HG02759 (cell line): ENCODE data around the gene SUV39H1.

Experiments
- ATAC-seq: cut with Tn5 transposase; IDR thresholded peaks from one replicate; pipeline ENCODE4 v1.9.1; 2021; ENCODE audit warnings: mild to moderate bottlenecking, moderate library complexity; ENCODE audit not compliant: unreplicated experiment

Gene SUV39H1

DNA sequence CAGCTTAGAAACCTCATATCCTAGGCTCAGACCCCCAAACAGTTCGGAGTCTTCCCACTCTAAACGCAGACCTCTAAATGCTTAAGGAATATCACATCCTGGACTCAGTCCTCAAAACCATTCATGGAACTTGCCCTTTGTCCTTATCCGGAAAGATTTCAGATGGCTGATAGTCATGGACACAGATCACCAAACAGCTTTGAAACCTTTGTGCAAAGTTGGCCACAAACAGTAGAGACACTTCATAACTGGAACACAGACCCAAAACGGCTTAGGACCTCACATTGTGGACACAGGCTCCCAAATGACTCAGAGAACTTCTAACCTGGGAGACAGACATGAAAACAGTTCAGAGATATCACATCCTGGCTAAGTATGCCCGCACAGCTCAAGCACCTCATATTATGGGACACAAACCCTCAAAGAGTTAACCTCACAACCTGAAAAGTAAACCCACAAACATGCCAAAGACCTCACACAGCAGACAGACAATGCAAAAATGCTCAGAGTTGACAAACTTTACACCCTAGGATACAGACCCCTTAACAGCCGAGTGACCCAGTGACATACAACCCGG, 15.5 kb downstream of the SUV39H1 start:
- ATAC-seq = no peak

DNA sequence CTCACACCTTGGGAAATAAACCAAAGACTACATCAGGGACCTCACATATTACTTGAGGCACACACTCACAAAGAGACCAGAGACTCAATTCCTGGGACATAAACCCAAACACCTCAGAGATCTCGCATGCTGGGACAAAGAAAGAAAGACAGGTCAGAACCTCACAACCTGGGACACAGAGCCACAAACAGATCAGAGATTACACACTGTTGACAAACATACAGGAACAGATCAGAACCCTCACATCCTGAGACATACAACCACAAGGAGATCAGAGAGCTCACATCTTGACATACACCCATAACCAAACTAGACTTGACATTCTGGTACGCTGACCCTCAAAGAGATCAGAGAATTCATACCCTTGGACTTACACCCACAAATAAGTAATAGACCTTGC, 17.3 kb downstream of the SUV39H1 start:
- ATAC-seq = no peak

- no peak for ATAC-seq
Measured at GRCh38 chrX:48714573-48714972, 18.0 kb downstream of the SUV39H1 start.

DNA sequence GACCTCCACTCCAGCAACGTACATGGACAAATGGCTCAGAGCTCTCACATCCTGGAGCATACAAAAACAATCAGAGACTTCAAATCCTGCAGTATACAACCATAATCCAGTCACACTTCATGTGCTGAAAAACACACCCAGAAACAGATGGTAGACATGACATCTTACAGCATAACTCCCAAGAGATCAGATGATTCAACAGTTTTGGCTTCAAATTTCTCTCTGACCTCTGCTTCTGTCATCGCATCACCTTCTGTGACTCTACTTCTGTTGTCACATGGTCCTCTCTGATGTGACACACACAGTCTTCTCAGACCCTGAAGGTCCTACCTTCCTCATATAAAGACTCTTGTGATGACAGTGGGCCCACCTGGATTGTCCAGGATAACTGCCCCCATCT, 18.5 kb downstream of the SUV39H1 start:
- no peak for ATAC-seq

DNA sequence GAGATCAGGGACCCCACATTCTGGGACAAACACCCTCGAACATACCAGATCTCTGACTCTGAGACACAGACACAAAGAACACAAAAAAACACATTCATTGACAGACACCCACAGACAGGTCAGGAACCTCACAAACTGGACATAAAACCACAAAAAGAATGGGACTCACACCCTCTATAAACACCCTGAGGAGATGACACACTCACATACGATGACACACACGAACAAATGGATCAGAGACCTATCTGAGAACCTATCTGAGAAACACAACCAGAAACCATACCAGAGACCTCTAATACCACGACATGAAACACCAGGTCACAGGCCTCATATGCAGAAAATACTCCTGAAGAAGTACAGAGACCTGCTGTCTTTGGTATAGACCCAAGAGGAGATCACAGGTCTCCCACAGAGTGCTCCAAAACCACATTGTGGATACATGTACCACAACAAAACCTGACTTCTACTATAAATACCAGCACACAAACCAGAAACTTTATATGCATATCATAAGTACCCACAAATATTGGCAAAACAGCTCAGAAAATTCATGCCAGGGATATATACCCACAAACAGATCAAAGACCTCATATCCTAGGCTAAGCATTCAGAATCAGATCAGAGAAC, 19.5 kb downstream of the SUV39H1 start:
- ATAC-seq = no peak

DNA sequence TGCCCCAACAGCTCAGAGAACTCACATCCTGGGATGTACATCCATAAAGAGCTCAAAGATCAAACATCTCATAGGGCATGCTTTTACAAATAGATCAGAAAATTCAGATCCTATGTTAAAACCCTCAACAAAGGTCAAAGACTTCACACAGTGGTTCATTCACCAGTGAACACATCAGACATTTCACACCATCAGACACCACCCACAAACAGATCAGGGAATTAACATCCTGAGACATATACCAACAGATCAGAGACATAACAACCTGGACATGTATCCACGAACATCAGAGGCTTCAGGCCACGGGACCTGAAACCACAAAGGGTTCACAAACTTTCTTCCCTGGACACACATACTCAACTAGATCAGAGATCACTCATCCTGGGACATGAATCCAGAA, 23.4 kb downstream of the SUV39H1 start:
- ATAC-seq = no peak

DNA sequence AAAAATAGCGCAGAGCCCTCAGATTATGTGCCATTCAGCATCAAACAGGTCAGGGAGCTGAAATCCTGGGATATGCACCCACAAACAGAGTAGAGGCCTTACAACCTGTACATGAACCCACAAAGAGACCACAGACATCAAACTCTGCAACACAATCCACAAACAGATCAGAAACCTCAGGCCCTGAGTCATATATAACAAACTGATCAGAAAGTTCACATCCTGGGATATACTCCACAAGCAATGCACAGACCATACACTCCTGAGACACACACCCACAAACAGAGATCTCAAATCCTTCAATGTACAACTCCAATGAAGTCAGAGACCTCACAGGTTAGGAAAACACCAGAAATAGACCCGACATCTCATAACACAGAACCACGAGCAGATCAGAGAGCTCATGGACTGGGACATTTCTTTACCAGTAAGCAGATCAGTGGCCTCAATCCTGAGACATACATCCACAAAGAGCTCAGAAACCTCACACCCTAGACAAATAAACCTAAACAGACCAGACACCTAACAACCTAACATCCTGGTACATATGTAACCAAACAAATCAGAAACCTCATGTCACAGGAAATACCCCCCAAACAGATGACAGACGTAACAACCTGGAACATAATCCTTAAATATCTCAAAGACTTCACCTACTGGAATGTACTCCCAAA, 24.2 kb downstream of the SUV39H1 start:
- ATAC-seq = no peak

GRCh38 chrX:48721916-48722315, 25.4 kb downstream of the SUV39H1 start:
- no peak for ATAC-seq

GRCh38 chrX:48726596-48726995, 30.1 kb downstream of the SUV39H1 start:
- no peak for ATAC-seq

DNA sequence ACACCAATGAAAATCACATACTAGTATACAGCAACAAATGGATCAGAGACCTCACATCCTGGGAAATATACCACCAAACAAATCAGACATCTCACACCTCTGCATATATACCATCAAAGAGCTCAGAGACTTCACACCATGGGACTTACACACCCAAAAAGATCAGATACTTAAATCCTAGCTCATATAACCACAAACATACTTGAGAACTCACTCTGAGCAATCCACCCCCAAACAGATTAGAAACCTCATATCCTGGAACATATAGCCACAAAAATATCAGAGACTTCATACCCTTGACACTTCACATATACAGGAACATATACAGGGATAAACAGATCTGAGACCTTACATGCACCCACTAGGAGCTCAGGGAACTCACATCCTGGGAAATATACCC, 32.1 kb downstream of the SUV39H1 start:
- no peak for ATAC-seq

DNA sequence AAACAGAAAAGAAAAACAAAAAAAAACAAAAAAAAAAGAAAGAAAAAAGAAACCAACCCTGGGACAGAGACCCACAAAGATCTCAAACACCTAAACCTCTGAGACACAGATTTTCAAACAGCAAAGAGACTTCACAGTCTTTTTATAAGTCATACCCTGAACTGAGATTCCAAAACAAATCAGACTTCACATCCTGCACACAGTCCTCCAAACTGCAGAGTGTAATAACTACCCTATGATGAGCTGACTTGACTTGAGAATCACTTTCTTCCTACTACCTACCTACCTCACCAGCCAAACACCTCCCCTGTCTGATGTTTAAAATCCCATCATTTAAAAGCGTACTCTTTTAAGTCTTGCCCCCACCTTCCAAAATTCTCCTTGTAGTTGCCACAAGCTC, 39.8 kb downstream of the SUV39H1 start:
- ATAC-seq = no peak

- ATAC-seq = no peak
Measured at GRCh38 chrX:48736878-48737212, 40.3 kb downstream of the SUV39H1 start.

DNA sequence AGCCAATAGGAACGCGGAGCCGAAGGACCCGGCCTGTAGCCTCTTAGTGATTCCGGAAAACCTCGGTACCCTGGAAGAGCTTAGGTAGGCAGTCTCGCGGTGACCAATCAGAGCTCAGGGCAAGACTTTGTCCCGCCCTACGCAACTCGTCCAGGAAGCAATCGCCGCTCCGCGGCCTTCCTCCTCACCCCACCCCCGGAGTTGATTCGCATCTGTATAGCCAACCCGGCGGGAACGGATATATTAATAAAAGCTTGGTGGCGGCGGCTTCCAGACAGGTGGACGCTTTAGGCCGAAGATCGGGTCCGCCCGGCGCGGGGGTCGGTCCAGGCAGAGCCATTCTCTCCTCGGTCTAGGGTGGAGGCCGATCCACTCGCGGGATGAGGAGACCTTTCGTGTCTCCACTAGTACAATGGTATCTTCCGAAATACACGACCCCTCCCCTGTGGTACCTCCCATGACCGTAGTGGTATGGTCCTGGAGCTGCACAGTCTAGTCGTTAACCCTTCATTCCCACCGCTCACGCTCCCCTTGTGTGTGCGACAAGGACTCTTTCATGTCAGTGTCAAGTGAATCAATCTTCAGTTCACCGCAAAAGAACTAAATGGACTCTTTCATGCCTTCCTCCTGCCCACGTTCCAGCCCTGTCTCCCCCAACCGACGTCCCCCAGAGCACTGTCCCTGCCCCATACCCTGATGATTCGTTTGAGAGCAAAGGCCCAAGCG, 40.8 kb downstream of the SUV39H1 start:
- peak; percentile 99 for ATAC-seq

DNA sequence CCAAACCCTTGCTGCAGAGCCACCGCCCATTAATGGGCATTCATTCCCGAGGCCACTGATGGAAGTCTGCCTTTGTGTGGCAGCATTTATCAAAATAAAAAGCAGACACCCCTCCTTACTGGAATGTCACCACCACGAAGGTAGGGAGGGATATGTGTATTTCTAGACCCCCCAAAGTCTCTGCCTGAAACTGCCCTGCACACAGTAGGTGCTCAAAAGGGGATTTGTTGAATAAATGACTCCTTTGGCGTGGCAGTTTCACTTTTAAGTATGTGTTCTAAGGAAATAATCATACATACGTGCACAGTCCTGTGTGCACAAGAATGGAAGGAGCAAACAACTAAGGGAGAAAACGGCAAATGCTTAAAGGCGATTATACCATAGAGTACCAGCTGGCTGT, 41.4 kb downstream of the SUV39H1 start:
- ATAC-seq = no peak

- ATAC-seq = no peak
Measured at GRCh38 chrX:48741834-48742233, 45.3 kb downstream of the SUV39H1 start.

DNA sequence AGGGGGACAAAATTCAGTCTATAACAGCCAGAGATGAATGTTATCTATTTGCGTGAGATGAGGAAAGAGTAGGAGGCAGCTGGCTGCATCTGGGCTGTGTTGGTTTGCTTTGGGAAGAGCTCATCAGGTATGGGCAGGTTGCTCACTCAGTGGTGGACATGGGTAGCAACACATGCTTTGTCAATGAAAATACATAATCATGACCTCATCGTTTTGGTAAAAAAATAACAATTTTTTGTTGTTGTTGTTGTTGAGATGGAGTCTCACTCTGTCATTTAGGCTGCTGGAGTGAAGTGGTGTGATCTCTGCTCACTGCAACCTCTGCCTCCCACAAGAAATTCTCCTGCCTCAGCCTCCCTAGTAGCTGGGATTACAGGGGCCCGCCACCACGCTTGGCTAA, 48.7 kb downstream of the SUV39H1 start:
- no peak for ATAC-seq

GRCh38 chrX:48747415-48748016, 51.0 kb downstream of the SUV39H1 start:
- no peak for ATAC-seq

DNA sequence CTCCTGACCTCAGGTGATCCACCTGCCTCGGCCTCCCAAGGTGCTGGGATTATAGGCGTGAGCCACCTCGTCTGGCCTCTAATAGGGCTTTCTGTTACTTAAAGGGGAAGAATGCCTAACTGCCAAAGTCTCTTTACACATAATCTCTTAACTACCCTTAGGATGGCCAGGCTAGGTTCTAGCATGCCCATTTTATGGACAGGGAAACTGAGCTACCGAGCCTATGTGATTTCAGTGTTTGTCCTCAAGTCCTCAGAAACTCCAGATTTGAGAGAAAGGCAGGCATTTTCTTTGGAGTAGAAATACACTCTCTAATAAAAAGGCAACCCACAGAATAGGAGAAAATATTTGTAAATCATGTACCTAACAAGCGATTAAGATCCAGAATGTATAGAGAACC, 52.6 kb downstream of the SUV39H1 start:
- no peak for ATAC-seq

GRCh38 chrX:48751343-48751742, 54.8 kb downstream of the SUV39H1 start:
- no peak for ATAC-seq

- ATAC-seq = no peak
Measured at GRCh38 chrX:48752498-48752897, 56.0 kb downstream of the SUV39H1 start.

DNA sequence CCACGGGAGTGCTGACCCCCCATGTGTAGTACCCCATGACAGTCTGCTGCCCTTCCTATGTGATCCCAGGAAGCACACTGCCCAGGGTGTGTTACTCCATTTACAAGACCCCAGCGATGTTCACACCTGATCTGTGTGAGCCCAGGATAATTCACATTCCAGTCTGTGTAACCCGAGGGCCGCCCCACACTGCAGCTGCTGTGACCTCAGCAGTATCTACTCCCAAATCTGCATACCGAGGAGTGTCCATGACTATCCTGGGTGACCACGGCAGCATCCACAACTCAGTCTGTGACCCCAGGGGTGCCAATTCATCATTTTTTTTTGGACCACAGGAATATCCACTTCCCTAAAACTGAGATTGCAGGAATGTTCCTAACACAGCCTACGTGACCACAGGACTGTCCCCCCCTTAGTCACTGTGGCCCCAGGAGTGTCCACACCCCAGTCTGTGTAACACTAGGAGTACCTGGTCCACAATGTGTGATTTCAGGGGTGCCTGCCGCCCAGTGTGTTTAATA, 57.2 kb downstream of the SUV39H1 start:
- ATAC-seq = no peak
